Neuronal stem cell (in vitro differentiated cells): Measurements from ENCODE around the gene CROCC2.

Experiments
- DNase-seq: peaks from one replicate; pipeline ENCODE4 v3.0.0-alpha.2; 2013; ENCODE audit warnings: low spot score
- H2AFZ ChIP-seq: one replicate; pipeline ENCODE4 v1.6.1; 2013; ENCODE audit warnings: mild to moderate bottlenecking, low read length, inconsistent platforms
- H2AK5ac ChIP-seq: 2 replicates; pipeline ENCODE4 v1.6.1; 2013; ENCODE audit warnings: low read depth, mild to moderate bottlenecking, inconsistent platforms, low read length, moderate library complexity, mixed read lengths
- H2BK120ac ChIP-seq: 2 replicates; pipeline ENCODE4 v1.6.1; 2013; ENCODE audit warnings: low read depth, mild to moderate bottlenecking, inconsistent platforms, low read length, moderate library complexity, mixed read lengths
- H2BK12ac ChIP-seq: one replicate; pipeline ENCODE4 v1.6.1; 2013; ENCODE audit warnings: low read length, inconsistent platforms
- H2BK15ac ChIP-seq: 2 replicates; pipeline ENCODE4 v1.6.1; 2013; ENCODE audit warnings: mild to moderate bottlenecking, low read length, inconsistent platforms, mixed read lengths
- H2BK5ac ChIP-seq: one replicate; pipeline ENCODE4 v1.6.1; 2013; ENCODE audit warnings: inconsistent platforms, mild to moderate bottlenecking, low read length, moderate library complexity
- H3K14ac ChIP-seq: one replicate; pipeline ENCODE4 v1.6.1; 2013; ENCODE audit warnings: low read length, inconsistent platforms
- H3K18ac ChIP-seq: 2 replicates; pipeline ENCODE4 v1.6.1; 2013; ENCODE audit warnings: low read length, inconsistent platforms
- H3K23ac ChIP-seq: 2 replicates; pipeline ENCODE4 v1.6.1; 2013; ENCODE audit warnings: low read depth, mild to moderate bottlenecking, mixed read lengths, low read length, inconsistent platforms; ENCODE audit not compliant: poor library complexity
- H3K27ac ChIP-seq: replicated peaks from 3 replicates; pipeline ENCODE4 v1.5.1; 2013; ENCODE audit warnings: low read length, inconsistent platforms
- H3K27me3 ChIP-seq, 3 experiments: 2 replicates each; pipeline ENCODE4 v1.6.1; 2013; ENCODE audit warnings: low read length in 3 of 3, mild to moderate bottlenecking in 2 of 3, inconsistent platforms in 1 of 3, low read depth in 1 of 3, mixed read lengths in 1 of 3, moderate library complexity in 1 of 3; ENCODE audit not compliant: control insufficient read depth in 3 of 3, insufficient read depth in 3 of 3
- H3K36me3 ChIP-seq, 2 donors: replicated peaks in 1 of 2; 2 replicates each; pipeline ENCODE4 v1.6.1; 2013; ENCODE audit warnings: low read length in 2 of 2; ENCODE audit not compliant: control insufficient read depth in 2 of 2, insufficient read depth in 2 of 2
- H3K4ac ChIP-seq: 2 replicates; pipeline ENCODE4 v1.6.1; 2013; ENCODE audit warnings: inconsistent platforms, mild to moderate bottlenecking, low read length, moderate library complexity
- H3K4me1 ChIP-seq, 2 donors: 1 replicate in 1 of 2; 2 replicates in 1 of 2; pipeline ENCODE4 v1.6.1; 2013; ENCODE audit warnings: low read length in 2 of 2, low read depth in 1 of 2; ENCODE audit not compliant: control insufficient read depth in 2 of 2, insufficient read depth in 1 of 2
- H3K4me2 ChIP-seq: one replicate; pipeline ENCODE4 v1.6.1; 2013; ENCODE audit warnings: mild to moderate bottlenecking, low read length, inconsistent platforms; ENCODE audit not compliant: insufficient read depth, poor library complexity, severe bottlenecking
- H3K4me3 ChIP-seq, 2 donors: 2 replicates each; pipeline ENCODE4 v1.5.1; 2013; ENCODE audit warnings: low read length in 2 of 2, mild to moderate bottlenecking in 2 of 2, inconsistent platforms in 1 of 2, moderate library complexity in 1 of 2
- H3K79me1 ChIP-seq: one replicate; pipeline ENCODE4 v1.6.1; 2013; ENCODE audit warnings: low read depth, mild to moderate bottlenecking, inconsistent platforms, low read length, moderate library complexity
- H3K9ac ChIP-seq: one replicate; pipeline ENCODE4 v1.6.1; 2013; ENCODE audit warnings: mild to moderate bottlenecking, low read depth, low read length, inconsistent platforms; ENCODE audit not compliant: poor library complexity
- H3K9me3 ChIP-seq, 2 donors: replicated peaks in 1 of 2; 2 replicates each; pipeline versions ENCODE3 to v1.6.1; 2013; ENCODE audit warnings: low read length in 2 of 2, mild to moderate bottlenecking in 2 of 2, inconsistent platforms in 1 of 2, low read depth in 1 of 2, mixed read lengths in 1 of 2, moderate library complexity in 1 of 2; ENCODE audit not compliant: control insufficient read depth in 2 of 2, insufficient read depth in 1 of 2
- H4K8ac ChIP-seq: one replicate; pipeline ENCODE4 v1.6.1; 2013; ENCODE audit warnings: low read depth, mild to moderate bottlenecking, inconsistent platforms, low read length, moderate library complexity
- H4K91ac ChIP-seq: one replicate; pipeline ENCODE4 v1.6.1; 2013; ENCODE audit warnings: low read length, low read depth, mild to moderate bottlenecking, inconsistent platforms; ENCODE audit not compliant: poor library complexity
- WGBS, 2 donors: extraction: QIAGEN DNeasy Blood & Tissue Kit; methylation state at CpG; one replicate each; pipeline ENCODE4 v1.1.7; 2013; ENCODE audit warnings: missing lambda C conversion rate in 2 of 2, mixed read lengths in 1 of 2; ENCODE audit not compliant: insufficient read length in 2 of 2, insufficient replicate concordance in 1 of 2; ENCODE audit errors: extremely low coverage in 2 of 2; 5-methylcytosine and 5-hydroxymethylcytosine counted together

CROCC2 gene

DNA sequence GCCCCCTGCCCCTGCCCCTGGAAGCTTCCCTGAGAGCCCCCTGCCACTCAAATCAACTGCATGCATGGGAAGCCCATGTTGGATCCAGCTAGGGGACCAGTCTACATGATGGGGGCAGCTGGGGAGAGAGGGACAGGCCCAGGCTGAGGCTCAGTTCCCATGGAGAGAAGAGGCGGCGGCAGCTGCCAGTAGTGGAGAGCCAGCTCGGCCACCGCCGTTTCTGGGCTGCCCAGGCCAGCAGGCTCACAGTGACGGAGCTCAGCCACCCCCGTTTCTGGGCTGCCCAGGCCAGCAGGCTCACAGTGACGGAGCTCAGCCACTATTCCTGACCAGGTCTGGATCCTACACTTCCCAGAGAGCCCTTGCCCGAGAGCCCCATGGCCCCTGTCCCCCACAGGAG, 13.8 kb upstream of the CROCC2 start:
- no peak overlapping the region for H3K4ac ChIP-seq
- H3K9ac ChIP-seq = peak overlapping the region; percentile 21
- no peak overlapping the region for H3K4me3 ChIP-seq
- no peak overlapping the region for H2BK12ac ChIP-seq
- peak overlapping the region; percentile 70 for H2AK5ac ChIP-seq
- H3K9me3 ChIP-seq = no peaks in the 10 kb centered on the region
- DNase-seq = no peak
- no peaks in the 10 kb centered on the region for H3K79me1 ChIP-seq
- H2BK15ac ChIP-seq = no peak overlapping the region
- no peak overlapping the region for H4K8ac ChIP-seq
- no peak overlapping the region for H2BK120ac ChIP-seq
- WGBS, 2 donors = no CpG with 5 or more reads among the region's 9 CpGs
- H3K27me3 ChIP-seq = peaks cover 0 to 15% (median 0%) of the 10 kb centered on the region in 3 experiments
- H3K14ac ChIP-seq = no peak overlapping the region
- no peak overlapping the region for H3K23ac ChIP-seq
- no peak overlapping the region for H3K4me2 ChIP-seq
- no peak overlapping the region for H2AFZ ChIP-seq
- no peaks in the 10 kb centered on the region for H3K36me3 ChIP-seq
- no peak overlapping the region for H4K91ac ChIP-seq
- H3K18ac ChIP-seq = no peak overlapping the region
- peaks cover 0 to 4% of the 10 kb centered on the region in 2 donors for H3K4me1 ChIP-seq
- H2BK5ac ChIP-seq = no peak overlapping the region
- H3K27ac ChIP-seq = no peak overlapping the region

DNA sequence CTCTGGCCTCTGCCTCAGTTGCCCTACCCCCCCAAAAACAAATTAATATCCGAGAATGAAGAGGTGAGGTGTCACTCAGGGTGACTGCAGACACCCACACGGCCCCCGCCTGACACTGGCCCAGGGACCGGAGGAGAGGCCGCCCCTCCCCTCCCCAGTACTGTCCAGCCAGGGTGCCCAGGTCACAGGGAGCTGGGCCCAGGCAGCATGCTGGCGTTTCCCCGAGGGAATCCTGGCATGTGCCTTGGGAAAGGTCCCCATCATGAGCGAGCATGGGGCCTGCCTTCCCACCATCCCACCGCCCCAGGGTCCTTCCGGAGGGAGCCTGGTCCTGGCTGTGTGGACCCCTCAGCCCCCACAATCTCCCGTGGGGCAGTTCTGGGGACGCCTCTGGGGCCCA, 13.2 kb upstream of the CROCC2 start:
- Histone ChIP-seq H3K27me3 (peaks cover 0 to 15% (median 0%) of the 10 kb centered on the region in 3 experiments), H3K27ac (no peak overlapping the region), H3K9me3 (no peaks in the 10 kb centered on the region), H3K36me3 (no peaks in the 10 kb centered on the region), H2BK120ac (no peak overlapping the region), H3K14ac (peak overlapping the region; percentile 76), H2BK5ac (no peak overlapping the region), H4K8ac (no peak overlapping the region), H2AK5ac (peak overlapping the region; percentile 81), H2AFZ (peak overlapping the region; percentile 68), H3K79me1 (no peaks in the 10 kb centered on the region), H3K23ac (no peak overlapping the region), H2BK15ac (no peak overlapping the region), H3K4me2 (no peak overlapping the region), H3K18ac (peak overlapping the region; percentile 5), H3K9ac (no peak overlapping the region), H4K91ac (no peak overlapping the region), H3K4me1 (peaks cover 0 to 4% of the 10 kb centered on the region in 2 donors), H3K4me3 (no peak overlapping the region), H2BK12ac (no peak overlapping the region), H3K4ac (no peak overlapping the region)
- DNase-seq = no peak
- no CpG with 5 or more reads among the region's 12 CpGs for WGBS, 2 donors

DNA sequence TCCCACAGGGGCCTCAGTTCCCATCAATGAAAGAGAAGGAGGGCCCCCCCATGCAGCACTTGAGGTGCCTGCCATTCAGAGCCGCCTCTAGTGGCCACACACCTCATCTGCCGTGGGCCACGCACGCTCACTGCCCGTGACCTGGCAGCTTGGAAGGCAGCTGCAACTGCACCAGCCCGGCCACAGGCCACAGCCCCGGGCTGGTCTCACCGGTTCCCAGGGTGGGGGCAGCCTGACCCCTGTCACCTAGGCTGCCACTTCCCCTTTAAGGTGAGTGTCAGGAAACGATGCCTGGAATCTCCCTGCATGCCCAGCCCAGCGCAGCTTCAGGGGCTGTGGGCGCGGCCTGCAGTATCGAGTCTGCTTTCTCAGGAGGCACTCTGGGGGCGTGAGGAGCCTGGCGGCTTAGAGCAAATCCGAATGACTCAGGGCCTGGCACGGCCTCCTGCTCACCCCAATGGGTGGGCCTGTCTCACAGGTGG, 12.7 kb upstream of the CROCC2 start:
- peak overlapping the region; percentile 81 for H2AK5ac ChIP-seq
- no peak overlapping the region for H3K4me2 ChIP-seq
- no peak overlapping the region for H3K23ac ChIP-seq
- no peak overlapping the region for H4K91ac ChIP-seq
- peak overlapping the region; percentile 22 for H2BK5ac ChIP-seq
- H2AFZ ChIP-seq = peak overlapping the region; percentile 68
- no peak overlapping the region for H3K4me3 ChIP-seq
- DNase-seq = no peak
- peak overlapping the region; percentile 44 for H3K18ac ChIP-seq
- no peak overlapping the region for H3K4ac ChIP-seq
- WGBS, 2 donors = no CpG with 5 or more reads among the region's 17 CpGs
- H3K9me3 ChIP-seq = no peaks in the 10 kb centered on the region
- H3K27me3 ChIP-seq = peaks cover 0 to 15% (median 0%) of the 10 kb centered on the region in 3 experiments
- H4K8ac ChIP-seq = no peak overlapping the region
- peak overlapping the region; percentile 81 for H2BK15ac ChIP-seq
- peak overlapping the region; percentile 77 for H3K9ac ChIP-seq
- H3K36me3 ChIP-seq = no peaks in the 10 kb centered on the region
- H3K14ac ChIP-seq = peak overlapping the region; percentile 76
- H3K27ac ChIP-seq = no peak overlapping the region
- H3K79me1 ChIP-seq = no peaks in the 10 kb centered on the region
- H2BK12ac ChIP-seq = no peak overlapping the region
- H2BK120ac ChIP-seq = no peak overlapping the region
- H3K4me1 ChIP-seq = peaks cover 0 to 4% of the 10 kb centered on the region in 2 donors

DNA sequence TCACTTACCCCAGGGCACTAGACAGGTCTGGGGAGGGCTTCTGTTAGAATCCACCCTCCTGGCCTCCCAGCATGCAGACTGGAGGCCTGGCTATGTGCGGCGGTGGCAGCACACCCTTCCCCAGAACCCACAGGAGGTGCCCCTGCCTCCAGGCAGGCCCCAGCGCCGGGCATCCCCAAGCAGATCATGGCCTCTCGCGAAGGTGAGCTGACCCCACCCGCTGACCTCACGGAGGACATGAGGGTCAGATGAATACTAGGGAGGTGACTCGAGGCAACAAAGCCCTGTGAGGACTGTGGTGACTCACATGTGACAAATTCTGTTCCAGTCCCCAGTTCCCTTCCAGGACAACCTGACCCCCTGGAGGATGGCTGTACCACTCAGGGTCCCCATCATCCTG, 12.1 kb upstream of the CROCC2 start:
- Histone ChIP-seq H4K91ac (no peak overlapping the region), H3K9ac (no peak overlapping the region), H3K27ac (no peak overlapping the region), H3K4me3 (no peak overlapping the region), H2BK15ac (peak overlapping the region; percentile 81), H3K79me1 (no peaks in the 10 kb centered on the region), H2BK5ac (peak overlapping the region; percentile 22), H3K23ac (no peak overlapping the region), H3K36me3 (no peaks in the 10 kb centered on the region), H3K14ac (no peak overlapping the region), H3K4ac (no peak overlapping the region), H2AFZ (peak overlapping the region; percentile 68), H3K4me2 (no peak overlapping the region), H4K8ac (no peak overlapping the region), H2BK120ac (no peak overlapping the region), H2BK12ac (no peak overlapping the region), H2AK5ac (peak overlapping the region; percentile 81), H3K27me3 (peaks cover 0 to 15% (median 3%) of the 10 kb centered on the region in 3 experiments), H3K18ac (peak overlapping the region; percentile 27), H3K9me3 (no peaks in the 10 kb centered on the region), H3K4me1 (peaks cover 0 to 4% of the 10 kb centered on the region in 2 donors)
- WGBS, 2 donors = no CpG with 5 or more reads among the region's 9 CpGs
- DNase-seq = no peak
